Stimulated activated CD8-positive, alpha-beta memory T cell treated with anti-CD3 and anti-CD28 coated beads, Interleukin-15, amount 100 ng/mL, for 4 hours (primary cell): ENCODE data around the gene FSTL4.

ENCODE experiments used
- DNase-seq, 2 donors: peaks; one replicate each; pipeline ENCODE4 v3.0.0-alpha.2; 2020; ENCODE audit warnings: low read depth in 2 of 2

The FSTL4 gene

DNA sequence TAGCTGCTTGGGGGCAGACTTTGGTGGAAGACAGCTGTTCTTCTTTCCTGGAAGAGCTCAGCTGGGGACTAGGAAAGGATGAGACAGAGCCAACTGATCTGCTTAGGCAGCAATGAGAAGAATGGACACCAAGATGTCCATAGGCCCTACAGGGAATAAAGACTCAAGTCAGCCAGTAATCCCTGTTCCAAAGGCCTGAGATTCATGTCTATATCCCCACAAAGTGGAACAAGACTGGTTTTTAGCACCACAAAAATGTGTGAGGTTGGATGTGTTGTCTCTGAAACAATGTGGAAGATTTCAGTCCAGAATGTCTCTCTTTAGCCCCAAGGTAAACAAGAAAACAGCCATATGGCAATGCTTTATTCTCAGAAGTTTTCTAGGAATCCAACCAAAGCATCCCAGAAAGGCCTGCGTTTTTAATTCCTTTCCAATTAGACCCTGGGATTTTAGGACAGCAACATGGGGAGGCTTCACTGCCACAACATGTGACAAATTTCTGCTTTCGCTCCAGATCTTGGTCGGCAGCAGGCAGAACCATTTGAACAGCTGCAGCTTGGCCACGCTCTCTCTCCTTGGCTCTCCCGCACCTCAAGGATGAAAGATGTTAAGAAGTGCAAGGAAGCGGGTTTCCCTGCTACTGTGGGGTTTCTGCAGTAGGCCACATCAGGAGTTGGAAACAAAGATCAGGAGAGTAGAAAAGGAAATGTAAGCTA lies 245.1 kb downstream of the FSTL4 start:
- DNase-seq = no peak

- DNase-seq = no peak
These were observed 245.9 kb downstream of the FSTL4 start for GRCh38 chr5:133366438-133366837.

- no peak for DNase-seq
These were observed 246.6 kb downstream of the FSTL4 start for GRCh38 chr5:133365738-133366137.

GRCh38 chr5:133364936-133365707 lies 247.2 kb downstream of the FSTL4 start:
- no peak for DNase-seq

GRCh38 chr5:133363807-133364587 lies 248.3 kb downstream of the FSTL4 start:
- no peak for DNase-seq

DNA sequence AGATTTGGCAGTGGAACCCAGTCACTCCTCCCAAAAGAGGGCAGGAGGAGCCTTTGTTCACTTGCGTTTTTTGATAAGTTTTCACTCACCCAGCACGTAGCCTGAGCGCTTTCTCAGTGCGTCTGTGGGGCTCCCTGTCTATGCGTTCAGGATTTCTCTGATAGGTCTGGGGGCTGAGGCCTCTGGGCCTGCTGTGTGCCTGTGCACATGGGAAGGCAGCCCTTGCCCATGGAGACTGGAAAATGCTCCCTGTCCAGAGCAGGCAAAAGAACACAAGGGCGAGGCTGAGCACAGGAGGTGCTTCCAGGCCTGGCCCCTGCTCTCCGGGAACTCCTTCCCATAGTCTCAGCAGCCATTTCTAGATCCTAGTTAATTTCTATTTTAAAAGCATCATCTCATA lies 249.9 kb downstream of the FSTL4 start:
- no peak for DNase-seq

DNA sequence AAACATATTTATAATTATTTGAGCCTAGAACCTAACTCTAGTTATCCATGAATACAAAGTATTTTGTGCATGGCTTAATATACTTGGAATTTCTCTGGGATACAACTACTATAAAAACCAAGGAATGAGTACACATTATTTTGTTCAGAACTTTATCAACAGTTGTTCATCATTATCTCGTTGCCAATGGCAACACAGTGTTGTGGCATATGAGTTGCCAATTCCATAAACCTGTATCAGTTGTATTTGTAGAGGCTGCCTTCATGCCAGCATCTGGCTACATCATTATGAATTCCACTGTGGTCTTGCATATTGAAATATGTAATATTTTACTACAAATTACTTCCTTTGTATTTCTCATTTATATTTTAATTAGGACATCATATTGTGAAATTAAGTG lies 250.4 kb downstream of the FSTL4 start:
- DNase-seq = no peak

GRCh38 chr5:133360693-133361472 lies 251.5 kb downstream of the FSTL4 start:
- no peak for DNase-seq

- DNase-seq = no peak
These were observed 252.5 kb downstream of the FSTL4 start for GRCh38 chr5:133359861-133360260.

DNA sequence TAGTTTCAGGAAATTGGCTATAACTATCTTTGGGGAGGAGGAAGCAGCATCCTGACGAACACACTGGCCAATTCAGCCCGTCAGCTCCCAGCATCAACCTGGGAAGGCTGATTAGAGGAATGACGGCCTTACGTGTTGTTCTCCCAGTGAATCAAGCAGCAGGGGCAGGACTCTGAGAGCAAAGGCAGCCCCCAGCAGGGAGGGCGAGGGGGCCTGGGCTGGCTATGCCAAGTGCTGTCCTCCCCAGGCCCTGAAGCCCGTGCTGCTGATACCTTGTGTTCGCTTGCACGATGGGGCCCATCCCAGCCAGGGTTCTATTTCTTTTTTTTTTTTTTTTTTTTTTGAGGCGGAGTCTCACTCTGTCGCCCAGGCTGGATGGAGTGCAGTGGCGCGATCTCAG lies 254.1 kb downstream of the FSTL4 start:
- DNase-seq = no peak

- no peak for DNase-seq
These were observed 254.6 kb downstream of the FSTL4 start for GRCh38 chr5:133357758-133358157.

- no peak for DNase-seq
These were observed 255.3 kb downstream of the FSTL4 start for GRCh38 chr5:133356984-133357421.

DNA sequence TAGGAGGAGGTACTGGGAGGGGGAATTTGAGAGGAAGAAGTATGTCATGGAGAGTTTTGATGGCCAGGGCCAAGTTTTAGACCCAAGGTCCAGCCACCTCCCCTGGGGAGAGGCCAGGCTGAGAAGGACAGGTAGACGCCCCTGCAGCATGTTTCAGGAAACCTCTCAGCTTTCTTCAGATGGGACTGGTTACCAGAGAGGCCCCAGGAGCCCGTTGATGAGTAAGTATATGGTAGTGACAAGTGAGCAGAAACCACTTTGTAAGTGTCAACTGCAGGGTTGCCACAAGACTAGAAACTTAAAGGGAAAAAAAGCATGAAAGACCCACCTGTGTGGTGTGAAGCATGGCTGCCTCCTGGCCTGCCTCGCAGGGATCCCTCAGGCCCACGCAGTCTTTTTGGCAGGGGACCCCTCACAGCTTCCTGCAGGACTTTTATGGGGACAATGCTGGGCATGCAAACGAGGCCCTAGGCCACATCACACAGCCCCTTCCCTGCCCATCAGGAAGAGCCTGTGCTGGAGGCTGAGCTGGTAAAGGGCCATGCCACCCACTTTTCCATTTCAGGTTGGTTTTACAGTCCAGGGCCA lies 255.9 kb downstream of the FSTL4 start:
- no peak for DNase-seq

DNA sequence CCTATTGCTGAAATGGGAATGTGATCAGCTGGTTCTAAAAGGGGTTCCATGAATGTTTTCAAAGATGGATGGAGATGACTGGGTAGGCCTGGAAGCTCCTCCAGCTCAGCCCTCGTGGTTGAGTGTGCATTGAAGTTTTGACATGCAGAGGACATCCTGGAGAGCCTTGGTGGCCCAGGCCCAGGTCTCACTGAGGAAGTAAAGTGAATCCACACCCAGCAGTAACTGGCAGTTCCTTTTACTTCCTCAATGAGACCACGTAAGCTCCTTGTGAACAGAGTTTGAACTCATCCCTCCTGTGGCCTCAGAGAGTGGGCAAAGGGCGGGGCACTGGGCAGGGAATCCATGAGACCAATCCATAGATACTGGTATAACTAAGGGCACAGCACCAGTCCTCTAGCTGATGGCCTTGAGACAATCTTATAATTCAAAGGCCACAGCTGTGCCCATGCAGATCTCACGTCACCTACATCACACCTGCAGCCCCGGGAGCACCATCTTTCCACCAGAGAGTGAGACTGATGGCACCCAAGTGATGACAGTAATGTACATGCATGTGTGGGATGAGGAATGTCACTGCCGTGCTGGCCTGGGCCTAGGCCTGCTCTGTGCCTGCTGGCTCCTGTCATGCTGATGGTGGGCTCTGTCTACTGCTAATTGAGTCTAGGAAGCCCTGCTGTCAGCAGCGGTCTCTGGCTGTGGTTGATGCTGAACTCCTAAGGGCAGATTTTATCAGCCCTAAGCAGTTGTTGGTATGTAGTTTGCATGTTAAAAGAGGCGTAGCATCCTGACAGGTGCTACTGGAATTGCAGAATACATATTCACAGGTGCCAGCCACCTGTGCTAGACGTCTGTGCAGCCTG lies 257.8 kb downstream of the FSTL4 start:
- no peak for DNase-seq

DNA sequence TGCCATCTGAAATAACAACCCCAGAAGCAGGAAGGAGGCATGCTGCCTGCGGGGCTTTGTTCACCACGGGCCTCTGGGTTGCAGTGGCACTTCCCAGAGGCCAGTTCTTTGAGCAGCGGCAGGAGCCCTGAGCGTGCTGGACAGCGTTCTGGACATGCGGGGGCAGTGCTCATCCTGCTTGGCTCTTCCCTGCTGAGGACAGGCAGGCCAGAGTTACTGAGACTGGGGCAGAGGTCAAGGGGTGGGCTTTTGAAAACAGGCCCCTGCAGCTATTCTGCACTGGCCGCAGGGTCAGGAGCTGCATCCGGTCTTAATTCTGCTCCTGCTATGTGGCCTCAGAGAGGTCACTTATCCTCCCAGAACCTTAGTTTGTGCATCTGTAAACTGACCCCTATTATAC lies 258.6 kb downstream of the FSTL4 start:
- no peak for DNase-seq

GRCh38 chr5:133348406-133348805 lies 263.9 kb downstream of the FSTL4 start:
- no peak for DNase-seq

DNA sequence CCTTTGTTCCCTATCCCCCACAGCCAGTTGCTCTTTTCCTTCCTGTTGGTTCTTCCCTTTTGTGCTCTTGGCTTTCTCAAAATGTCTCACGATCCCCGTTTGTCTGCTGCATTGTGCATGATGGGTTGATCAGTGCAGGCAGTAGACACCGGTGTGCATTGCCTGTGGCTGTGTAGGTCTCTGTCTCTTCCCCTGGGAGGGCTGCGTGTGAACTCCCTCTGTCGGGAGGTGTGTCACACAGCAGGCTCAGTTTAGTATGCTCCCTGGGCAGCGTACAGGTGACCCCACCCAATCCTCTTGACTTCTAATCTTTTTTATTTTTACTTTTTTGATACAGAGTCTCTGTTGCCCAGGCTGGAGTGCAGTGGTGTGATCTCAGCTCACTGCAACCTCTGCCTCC lies 265.3 kb downstream of the FSTL4 start:
- DNase-seq = no peak

GRCh38 chr5:133344266-133344665 lies 268.1 kb downstream of the FSTL4 start:
- no peak for DNase-seq

GRCh38 chr5:133343196-133343595 lies 269.1 kb downstream of the FSTL4 start:
- no peak for DNase-seq

GRCh38 chr5:133341915-133342710 lies 270.2 kb downstream of the FSTL4 start:
- no peak for DNase-seq
